Lung microvascular endothelial cell (primary cell): Measurements from ENCODE around the gene LRFN5. TPM values are rescaled to one million over a fixed set of nuclear protein-coding genes. Genes with fewer than 3 reads are reported as not detected.

Experiments used
- DNase-seq, 2 donors: peaks; one replicate each; pipeline versions ENCODE4 v3.0.0 to v3.0.0-alpha.2; 2010; ENCODE audit warnings: low read depth in 2 of 2
- total RNA-seq: library from RNA; depleted of rRNA; stranded (reverse); fragments of >200 nt; gene quantifications from 2 replicates; pipeline ENCODE4 v1.2.1, GENCODE V29; 2014

Gene LRFN5
- total RNA-seq, 1 donor from 2014 or later: not detected

DNA sequence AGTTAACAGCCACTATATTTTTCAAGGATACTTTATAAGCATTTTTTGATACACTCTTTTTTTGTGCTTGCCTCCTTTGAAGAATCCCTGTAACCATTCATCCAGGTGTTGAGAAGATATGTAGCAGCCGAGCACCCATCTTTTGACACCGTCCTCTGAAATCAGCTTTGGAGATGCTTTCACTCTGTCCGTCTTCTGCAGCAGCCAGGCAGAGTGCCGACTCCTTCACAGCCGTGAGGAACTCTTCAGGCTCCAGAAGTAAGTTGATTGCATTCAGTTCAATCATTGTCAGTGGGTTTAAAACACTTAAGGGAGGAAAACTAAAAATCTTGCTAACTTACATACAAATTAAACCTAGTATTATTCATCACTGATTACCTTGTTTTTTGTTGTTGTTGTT is 160.1 kb downstream of the LRFN5 start:
- no peak for DNase-seq

DNA sequence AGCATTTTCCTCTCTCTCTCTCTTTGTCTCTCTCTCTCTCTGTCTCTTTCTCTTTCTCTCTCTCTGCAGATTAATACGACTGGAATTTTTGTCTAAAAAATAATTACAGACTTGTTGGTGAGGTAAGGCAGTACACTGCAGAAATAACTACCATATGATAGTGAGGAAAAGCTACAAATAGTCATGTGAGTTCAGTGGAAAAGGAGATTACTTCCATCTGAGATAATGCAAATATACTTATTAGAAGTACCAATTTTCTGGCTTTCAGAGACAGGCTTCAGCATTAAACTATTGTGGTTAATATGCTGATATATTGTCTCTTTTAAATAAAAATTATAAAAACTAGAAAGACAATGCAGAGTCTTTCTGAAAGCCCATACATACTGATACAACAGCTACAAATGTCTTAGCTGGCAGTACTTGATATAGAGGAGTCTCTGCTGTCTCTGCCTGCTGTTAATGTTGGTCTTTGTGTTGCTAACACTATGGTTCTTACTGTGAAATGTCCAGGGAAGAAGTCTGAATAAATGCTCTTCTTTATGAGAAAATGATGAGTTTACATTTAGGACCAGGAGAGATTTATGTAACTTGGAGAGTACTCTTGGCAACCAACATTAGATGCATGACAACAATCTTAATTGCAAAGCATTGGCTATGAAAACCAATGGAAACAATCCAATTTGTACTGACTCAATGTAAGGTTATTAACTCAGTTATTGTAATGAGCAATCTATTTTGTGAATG is 167.0 kb downstream of the LRFN5 start:
- no peak for DNase-seq

DNA sequence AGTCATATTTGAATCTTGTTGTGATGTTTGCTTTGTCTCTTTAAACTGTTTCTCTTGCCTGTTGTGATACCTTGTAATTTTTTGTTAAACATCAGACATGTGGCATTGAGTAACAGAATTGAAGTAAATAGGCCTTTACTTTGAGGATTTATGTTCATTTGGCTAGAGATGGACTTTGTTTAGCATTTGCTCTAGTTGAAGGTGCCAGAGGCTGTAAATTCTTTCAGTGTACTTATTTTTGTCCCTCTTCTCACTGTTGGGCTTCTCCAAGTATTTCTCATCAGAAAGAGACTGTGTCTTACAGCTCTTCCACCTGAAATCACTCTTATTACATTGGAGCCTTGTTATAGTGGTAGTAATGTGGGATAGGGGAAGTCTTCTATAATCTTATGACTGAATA is 175.8 kb downstream of the LRFN5 start:
- no peak for DNase-seq

DNA sequence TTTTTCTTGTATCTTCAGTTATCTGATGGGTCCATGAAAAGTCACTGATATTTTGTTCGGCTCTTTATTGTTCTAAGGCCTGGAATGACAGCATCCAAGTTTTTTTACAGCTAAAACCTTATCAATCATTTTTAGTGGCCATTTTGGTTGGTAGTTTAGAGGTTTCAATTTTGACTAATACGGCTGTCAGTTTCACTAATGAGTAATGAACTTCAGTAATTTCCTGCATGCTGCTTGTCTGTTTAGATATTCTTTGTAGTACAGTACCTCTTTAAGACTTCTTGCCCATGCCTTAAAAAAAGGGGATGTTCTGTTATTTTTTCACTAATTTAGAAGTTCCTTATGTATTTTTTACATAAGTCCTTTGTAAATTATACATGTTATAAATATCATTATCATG is 176.7 kb downstream of the LRFN5 start:
- no peak for DNase-seq

DNA sequence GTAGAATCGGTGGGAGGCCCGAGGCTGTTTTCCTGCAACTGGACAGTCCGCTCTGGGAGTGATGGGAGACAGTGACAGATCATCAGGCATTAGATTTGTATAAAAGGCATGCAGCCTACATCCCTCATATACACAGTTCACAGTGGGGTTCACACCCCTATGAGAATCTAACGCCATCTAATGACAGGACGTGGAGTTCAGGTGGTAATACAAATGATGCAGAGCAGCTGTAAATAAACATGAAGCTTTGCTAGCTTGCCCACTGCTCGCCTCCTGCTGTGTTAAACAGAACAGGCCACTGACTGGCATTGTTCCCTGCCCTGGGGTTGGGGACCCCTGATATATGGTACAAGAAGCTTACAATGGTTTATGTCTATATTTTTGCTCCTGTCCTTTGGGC is 179.0 kb downstream of the LRFN5 start:
- no peak for DNase-seq

DNA sequence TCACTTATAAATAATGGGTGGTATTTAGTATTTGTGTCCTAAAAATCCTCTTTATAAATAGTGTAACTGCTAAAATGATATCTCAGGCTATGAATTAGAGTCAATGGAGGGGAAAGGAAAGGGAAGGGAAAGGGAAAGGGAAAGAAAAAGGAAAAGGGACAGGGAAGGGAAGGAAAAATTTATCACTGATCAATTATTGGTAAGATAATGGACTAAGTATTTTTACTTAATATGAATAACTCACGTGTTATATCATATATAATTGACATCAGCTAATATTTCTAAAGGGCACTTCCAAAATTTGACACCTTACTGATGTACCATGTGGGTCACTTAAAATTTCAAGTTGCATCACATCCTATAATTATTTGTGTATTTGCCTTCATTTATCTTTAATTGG is 193.1 kb downstream of the LRFN5 start:
- no peak for DNase-seq

DNA sequence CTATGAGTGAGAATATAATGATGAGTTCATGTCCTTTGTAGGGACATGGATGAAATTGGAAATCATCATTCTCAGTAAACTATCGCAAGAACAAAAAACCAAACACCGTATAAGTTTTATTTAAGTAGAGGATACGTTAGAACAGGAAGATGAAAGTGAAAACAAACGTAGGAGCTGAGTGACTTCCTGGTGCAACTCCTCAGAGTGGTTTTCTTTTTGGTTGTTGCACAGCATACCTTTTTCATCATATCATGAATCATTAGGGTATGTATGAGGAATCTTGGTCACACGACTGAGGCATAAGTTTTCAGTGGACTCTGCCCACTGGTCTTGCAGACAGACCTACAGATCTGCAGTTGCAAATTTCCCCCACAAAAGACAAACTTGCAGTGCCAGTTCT is 199.0 kb downstream of the LRFN5 start:
- no peak for DNase-seq

DNA sequence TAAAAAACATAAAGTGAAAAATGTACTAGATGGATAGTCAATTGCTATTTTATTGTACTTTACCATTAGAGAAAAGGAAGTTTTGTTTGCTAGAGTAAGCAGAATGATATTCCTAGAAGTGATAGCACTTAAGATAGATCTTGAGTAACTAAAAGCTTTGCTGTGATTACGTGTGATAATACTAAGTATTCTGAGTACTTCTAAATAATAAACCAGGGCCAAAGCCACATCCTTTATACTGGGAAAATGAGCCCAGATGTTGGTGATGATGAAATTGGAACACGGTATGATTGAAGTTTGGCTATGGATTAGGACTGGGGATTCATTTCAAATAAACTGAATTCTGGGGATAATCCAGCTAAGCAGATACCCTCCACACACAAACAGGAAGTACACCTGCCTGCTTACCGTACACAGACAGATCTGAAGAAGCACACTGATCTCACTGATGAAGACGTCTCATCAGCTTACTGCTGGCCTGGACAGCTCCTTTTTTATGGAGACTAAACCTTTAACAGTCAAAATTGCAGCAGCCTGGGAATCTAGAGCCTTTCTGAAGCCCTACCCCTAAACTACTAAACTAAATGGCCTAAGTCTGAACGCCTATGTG is 199.8 kb downstream of the LRFN5 start:
- DNase-seq: no peak

DNA sequence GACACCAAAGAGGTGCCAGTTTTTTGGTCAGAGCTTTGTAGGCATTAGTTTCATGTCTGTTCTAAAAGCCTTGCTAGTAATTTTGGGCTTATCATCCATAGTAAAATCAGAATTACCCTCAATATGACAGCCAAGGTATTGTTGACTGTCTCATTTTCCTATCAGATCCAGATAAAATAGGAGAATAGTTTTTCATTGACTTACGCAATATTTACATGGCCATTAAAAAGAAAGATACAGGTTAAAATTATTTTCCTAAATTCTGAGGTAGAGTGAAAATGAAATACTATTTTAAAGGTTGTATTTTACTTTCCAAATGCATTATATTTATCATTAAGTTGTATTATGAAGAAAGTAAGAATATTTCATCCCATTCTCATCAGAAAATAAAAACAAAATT is 203.7 kb downstream of the LRFN5 start:
- DNase-seq: no peak

DNA sequence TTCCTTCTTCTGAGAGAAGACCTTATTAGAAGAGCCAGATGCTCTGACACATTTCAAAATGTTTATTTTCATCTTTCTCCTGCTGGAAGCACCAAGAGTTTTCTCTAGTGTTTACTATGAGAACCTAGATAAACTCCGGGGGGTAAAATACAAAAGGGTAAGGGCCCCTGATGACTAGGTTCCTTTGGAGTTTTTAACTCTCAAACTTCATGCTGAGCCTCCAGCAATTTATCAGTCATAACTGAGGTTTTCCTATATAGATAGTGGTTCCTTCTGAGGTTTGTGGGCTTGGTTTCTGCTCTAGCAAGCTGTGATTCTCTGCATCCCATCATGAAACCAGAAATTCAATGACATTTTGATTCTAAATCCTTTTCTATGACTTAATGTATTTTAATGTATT is 210.9 kb downstream of the LRFN5 start:
- no peak for DNase-seq

DNA sequence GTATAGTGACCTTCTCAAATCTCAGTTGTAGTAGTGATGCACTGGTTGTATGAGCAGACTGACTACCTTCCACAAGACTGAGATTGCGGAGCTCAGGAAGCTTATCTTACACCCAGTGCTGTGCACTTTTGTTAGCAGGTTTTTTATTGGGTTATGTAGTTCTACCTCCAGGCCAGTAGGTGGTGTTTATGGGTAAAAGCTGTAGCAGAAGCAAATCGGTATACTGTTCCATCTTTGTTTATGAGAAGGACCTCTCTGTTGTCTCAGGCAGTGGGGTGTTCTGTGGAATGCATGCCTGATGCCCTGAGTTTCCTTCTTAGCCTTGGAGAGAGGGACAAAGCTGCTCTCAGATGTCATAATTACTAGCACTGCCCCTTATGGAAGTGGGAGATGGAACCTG is 217.8 kb downstream of the LRFN5 start:
- no peak for DNase-seq

DNA sequence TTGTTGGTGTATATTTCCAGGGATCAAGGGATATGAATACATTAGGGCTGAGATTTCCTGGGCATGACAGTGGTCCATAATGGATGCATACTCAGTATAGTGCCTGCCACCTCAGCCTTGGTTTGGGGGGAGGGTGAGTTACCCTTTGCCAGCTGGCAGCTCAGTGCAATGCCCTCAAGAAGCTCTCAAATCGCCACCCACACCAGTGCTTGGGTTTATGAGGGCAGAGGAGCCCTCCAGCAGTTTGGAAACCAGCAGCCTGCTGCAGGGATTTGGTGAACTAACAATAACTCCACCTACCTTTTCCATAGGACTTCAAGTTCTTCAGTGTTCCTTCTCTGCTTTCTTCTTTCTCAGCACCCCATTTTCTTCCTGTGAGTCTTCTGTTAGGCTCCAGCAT is 218.9 kb downstream of the LRFN5 start:
- DNase-seq: no peak

DNA sequence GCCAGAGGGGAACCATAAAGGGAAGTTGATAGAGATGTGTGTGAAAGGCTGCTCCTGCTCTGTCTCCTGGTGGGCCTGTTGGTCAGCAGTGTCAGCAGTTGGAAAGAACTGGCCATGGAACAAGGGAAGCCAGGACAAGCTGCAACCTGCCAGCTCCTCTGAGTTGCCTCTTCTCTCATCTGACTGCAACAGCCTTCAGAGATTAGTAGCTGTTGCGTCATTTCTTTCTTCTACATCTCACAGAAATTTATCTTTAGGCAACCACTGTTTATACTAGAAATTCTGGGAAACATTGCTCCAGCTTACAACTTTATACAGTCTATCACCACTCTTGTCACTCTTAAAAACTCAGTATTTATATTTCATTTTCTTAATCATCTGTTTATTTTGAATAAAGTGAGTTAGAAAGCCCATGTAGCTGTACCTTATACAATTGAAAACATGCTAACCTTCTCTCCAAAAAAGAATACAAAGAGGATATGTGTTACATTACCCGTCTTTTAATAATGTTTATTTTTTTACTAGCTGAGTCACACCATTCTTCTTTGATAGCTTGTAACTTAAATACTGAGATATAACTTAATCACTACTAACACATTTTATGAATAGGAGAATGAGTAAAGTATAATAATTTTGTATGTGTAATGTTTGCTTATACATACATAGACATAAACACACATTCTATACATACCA is 224.2 kb downstream of the LRFN5 start:
- no peak for DNase-seq

DNA sequence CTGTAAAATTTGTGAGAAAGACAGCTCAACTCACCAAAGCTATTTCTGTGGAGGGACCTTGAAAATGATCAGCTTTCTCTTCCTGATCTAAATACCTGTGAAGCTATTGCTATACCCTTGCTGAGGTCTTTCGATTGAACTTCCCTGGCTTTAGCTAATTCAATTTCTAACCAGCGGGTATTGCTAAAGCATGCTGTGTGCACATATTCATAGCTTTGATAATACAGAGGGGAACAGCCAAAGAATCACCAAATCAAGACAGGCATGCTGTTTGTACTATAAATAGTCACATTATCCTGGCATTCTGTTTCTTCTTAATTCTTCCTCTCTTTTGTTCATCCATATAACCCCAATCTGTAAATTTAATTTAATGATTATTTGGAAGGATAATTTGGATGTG is 233.0 kb downstream of the LRFN5 start:
- DNase-seq: no peak

DNA sequence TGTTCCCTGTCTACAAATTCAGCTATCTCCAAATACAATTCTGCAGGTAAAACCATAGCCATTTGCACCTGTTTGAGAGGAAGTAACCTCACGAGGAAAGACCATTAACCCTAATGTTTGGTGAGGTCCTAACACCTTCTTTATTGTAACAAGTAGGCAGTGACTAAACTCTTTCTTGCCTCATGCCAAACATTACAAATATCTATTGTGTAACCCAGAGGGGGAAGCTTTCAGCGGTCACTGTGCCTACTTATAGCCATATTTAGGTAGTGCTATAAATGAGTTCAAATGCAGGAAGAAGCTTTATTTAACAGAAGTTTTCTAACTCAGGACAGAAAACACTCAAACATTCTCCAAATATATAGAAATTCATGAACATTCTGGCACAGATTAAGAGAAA is 252.7 kb downstream of the LRFN5 start:
- no peak for DNase-seq

DNA sequence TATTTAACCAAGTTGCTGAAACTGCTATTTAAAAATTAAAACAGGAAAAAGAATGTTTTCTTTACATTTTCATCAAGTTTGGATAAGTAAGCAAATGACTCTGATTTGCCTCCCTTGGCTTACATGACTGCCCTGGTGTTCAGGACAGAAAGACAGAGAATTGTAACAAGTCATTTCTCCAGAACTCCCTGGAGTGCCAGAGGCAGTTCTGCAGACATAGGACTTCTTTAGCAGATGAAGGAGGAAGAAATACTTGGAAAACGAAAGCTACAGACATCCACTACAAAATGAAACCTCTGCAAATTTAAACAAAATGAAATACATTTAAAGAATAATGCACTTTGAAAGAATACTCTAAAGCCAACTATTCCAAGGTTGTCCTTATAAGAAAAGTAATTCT is 253.9 kb downstream of the LRFN5 start:
- no peak for DNase-seq

DNA sequence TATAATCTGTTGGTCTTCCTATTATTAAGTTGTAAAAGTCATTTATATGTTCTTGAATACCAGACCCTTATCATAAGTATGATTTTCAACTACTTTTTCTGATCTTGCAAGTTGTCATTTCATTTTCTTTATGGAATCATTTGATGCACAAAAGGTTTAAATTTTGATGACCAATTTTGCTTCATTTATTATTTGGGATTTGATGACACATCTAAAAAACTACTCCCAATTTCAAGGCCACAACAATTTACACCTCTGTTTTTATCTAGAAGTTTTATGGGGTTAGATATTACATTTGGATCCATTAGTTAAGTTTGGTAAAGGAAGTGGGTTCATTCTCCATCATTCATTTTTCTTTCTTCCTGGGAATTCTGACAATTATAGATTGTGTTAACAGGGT is 259.2 kb downstream of the LRFN5 start:
- no peak for DNase-seq

DNA sequence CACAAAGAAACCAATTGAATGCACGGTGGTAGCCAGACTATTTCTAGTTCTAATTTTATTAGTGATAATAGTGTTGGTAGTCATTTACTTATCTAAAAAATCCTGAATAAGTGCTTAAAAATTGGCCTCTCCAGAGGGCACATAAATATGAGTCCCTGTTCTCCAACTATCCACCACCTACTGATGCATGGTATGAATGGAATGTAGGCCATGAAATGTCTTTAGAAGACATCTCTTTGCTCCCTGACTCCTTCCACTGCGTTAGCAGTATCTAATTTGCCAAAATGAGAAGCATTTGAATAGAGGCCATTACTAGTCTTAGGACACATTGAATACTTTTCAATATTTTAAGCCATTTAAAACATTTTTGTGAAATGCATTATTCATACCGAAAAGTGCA is 261.7 kb downstream of the LRFN5 start:
- no peak for DNase-seq

DNA sequence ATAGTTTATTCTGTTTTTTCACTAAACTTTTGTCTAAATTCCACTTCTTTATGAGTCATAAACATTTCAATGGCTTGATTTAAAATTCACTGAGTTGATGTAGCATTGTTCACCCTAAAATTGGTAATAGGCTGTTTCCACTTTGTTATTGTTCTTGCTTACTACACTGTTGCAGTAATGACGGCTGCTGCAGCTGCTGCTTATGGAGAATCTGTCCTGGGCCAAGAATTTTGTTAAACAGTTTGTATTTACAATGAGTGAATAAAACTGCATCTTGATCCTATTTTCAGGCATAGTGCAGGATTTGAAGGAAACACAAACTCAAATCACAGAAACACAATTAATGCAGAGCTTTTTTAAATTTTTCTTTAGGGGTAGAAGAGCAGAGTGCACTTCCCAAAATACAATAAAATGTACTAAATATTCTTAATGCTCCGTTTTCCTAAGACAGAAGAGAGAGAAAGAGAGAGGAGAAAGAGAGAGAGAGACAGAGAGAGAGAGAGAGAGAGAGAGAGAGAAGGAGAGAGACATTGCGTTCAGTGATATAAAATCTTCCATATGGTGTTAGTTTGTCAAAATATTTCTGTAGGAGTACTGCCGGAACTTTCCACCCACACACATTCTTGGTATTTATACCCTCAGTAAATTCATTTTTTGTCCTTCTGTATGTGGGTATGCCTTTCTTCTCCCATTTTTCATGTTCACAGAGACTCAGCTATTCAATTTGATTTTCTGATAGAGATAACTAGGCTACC is 266.4 kb downstream of the LRFN5 start:
- no peak for DNase-seq

DNA sequence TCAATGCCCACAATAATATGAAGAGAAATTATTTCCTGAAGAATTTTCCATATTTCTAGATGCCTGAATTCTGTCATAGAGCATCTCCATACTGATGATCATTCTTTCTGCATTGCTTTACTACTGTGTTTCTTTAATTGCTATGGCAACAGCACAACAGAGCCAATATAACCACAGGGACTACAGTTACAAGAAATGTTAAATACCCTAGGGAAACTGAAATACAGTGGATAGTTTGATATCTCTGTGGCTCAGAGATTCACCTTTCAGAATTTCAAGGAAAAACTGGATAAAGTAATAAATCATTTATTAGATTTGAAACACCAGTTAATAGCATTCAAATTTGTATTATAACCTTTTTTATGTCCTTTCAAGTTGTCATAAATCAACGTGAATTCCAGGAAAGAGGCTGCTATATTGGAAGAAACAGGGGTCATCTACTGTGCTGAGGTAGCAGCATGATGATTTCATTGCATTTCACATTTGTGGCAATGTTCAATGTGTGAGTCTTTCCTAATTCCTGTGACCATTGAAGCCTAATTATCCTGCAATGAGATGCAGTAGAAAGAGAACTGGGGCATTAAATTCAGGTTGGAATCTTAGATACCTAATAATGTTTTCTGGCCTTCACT is 267.1 kb downstream of the LRFN5 start:
- no peak for DNase-seq

DNA sequence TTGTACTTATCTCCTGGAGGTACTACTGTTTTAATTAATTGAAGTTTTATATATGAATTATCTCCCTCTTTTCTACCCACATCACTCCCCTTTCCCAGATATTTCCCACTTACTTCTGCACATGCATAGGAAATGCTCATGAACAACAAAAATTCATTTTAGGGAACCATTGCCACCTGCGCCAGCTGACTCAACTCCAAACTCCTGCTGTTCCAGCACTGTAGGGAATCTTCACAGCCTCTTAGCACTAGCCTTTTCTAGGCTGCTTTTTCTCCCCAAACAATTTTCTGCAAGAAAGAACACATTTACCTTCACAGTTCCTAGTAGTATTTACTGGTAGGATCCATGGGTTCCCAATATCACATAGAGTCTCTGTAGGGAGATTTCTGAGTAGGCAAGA is 268.4 kb downstream of the LRFN5 start:
- DNase-seq: no peak

DNA sequence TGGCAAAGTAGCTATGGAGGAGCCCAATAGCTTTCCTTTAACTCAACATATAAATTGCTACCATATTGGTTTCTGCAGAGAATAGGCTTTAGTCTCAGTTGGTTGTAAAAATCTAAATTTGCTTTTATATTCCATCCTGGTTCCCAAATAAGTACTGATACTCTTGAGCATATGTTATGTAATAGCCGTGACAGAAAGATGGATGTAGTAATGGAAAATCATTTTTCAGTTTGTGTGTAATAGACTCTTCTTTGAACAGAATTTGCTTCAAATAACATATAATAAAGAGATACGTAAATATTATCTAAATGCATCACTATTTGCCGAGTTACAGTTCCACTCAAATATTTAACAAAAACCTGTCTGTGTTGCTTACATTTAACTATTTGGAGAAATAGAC is 271.6 kb downstream of the LRFN5 start:
- DNase-seq: no peak
